Fibroblast of skin of right quadriceps (primary cell): ENCODE measurements around the gene PAX8.
"Not testable (repeated sequence)": the region's sequence is repeated elsewhere in the genome, so short reads cannot be mapped to it uniquely, and the experiment has no call there.

ENCODE experiments used
- DNase-seq: peaks from one replicate; pipeline ENCODE4 v3.0.0-alpha.2; 2013

Gene PAX8

DNA sequence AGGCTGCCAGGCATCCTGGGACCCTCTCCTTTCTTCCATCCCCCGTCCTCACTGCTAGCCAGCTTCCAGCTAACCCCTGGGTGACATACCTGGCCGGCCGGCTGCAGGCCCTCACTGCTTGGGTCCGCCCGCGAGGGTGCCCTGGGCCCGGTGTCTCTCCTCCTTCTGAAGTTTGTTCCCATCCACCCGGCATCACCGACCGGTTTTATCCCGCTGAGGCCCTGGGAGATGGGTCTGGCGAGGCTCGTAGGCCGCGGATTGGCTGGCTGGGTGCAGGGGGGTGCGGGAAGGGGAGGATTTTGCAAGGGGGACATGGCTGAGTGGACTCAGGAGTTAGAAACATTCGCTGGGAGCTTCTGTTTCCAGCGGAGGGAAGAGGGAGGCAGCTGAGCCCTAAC, at the start of gene PAX8:
TSS of gene PAX8 (minus strand) at position 180 of the 398 bp plus-strand sequence. CDS start 527 bp downstream, outside the sequence.
- DNase-seq = no peak

- DNase-seq = no peak
These were observed 49.3 kb upstream of the PAX8 start for GRCh38 chr2:113328043-113328442.

- not testable (repeated sequence) for DNase-seq
These were observed 46.5 kb upstream of the PAX8 start for GRCh38 chr2:113325161-113325731.

GRCh38 chr2:113324684-113325160, 46.0 kb upstream of the PAX8 start:
- DNase-seq = peak; percentile 83

DNA sequence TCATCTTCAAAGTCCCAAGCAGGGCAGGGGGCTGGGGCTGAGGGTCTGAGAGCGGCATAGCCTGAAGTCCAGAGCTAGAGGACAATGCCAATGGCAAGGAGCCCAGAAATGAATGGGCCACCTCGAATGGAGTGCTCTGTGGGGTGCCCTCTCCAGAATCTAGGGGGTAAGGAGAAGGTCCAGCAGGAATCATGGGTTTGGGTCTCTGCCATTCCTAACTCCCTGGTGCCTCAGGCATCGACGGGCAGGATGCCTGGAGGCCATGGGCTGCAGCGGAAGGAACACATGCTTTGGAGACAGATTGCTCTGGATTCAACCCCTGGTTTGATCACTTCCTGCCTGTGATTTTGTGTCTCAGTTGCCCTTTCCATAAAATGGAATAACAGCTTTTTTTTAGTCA, 44.4 kb upstream of the PAX8 start:
- not testable (repeated sequence) for DNase-seq

DNA sequence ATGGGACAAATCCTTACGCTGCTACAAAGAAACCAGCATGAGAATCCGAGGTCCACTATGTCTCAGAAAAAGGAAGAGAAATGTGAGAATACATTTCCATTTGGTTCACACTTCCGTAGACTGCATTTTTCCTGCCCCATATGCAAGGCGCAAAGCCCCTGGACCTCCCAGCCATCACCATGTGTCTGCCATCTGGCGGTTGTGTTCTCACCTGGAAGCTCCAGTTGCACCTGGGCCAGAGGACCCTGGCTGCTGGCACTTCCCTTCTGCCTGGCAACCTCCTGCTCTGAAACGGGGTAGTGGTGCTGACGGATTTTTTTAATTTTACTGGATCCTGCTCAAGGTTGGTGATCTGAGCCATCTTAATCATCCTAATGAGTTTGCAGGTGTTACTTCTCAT, 41.4 kb upstream of the PAX8 start:
- not testable (repeated sequence) for DNase-seq

DNA sequence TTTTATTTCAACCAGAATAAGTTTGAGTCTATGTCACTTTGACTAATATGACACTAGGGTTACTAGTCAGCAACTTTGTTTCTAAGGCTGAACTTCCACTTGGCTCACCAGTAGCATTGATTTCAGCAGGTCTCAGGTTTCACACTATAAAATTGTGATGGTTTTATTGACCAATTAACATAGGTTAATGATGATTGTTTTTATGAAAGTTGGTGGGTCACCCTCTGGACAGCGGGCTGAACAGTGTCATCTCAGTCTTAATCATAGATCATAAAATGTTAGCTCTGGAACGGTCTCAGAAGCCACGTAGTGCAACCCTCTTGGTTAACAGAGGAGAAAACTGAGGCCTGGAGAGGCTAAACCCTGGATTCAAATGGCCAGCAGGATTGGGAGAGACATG, 40.2 kb upstream of the PAX8 start:
- DNase-seq = not testable (repeated sequence)

DNA sequence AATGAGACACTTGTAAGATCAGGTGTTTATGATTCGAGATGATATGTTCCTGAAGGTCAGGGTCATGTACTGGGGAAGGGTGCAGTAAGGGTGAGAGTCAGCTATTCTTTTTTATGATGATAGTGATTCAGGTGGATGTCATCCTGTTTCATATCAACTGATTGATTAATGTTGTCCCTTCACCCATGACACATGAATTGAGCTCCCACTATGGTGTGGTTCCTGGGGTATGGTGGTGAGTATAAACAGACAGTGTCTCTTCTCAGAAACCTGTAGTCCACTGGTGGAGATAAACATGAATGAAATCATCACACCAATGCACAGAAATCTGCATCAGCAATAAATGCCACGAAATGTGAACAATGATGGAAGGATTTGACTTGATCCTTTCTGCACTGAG, 37.4 kb upstream of the PAX8 start:
- no peak for DNase-seq

DNA sequence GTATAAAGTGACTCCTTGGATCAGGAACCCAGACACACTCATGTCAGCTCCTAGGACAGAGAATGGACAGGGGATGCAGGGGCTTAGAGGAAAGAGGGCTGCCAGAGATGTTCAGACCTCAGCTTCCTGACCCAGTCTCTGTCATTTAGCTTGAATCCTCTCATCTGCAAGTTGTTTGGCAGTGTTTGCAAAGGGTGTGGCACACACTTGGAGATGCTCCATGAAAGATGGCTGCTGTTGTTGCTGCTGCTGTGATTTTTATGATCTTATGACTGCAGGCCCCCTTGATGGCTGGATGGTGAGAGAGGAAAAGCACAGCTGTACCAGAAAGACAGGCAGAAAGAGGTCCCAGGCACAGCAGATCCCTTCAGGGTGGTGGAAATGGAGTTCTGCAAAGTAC, 35.9 kb upstream of the PAX8 start:
- DNase-seq = not testable (repeated sequence)

DNA sequence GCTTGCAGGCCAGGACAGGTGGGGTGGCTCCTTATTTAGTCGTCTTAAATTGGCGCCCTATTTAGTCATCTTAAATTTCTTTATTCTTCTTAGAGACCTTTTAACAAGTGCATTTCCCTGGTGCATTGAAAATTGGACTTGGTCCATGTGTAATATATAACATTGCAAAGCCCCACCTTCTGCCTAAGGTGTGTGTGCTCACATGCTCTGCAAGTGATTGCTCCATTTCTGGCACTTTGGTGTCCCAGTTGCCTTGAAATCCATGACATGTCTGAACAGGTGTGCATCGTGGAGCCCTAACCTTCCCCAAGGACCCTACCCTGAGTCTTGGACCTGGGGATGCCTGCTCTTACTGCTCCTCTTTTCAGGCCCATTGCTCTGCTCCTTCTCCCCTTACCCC, 35.5 kb upstream of the PAX8 start:
- not testable (repeated sequence) for DNase-seq

GRCh38 chr2:113311781-113312180, 33.1 kb upstream of the PAX8 start:
- peak; percentile 48 for DNase-seq

GRCh38 chr2:113311191-113311590, 32.5 kb upstream of the PAX8 start:
- not testable (repeated sequence) for DNase-seq

- peak; percentile 22 for DNase-seq
These were observed 31.1 kb upstream of the PAX8 start for GRCh38 chr2:113309655-113310387.

DNA sequence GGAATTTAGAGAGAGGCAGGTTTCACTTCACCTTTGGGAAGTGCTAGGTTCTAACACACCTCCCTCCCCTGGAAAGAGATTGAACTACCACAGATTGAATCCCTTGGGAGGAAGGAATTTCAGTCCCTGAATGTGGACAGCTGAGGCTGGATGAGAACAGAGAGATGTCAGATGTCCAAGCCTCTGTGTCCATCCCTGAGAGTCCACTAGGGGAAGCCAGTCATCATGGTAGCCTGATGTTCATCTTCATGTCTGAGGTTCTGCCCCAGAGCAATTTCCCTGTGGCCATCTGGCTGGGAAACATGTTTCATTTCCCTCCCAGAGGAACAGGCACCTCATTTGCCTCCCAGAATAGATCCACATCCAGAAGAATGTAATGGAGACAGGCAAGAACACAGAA, 30.1 kb upstream of the PAX8 start:
- DNase-seq = not testable (repeated sequence)

GRCh38 chr2:113306207-113306606, 27.5 kb upstream of the PAX8 start:
- DNase-seq = not testable (repeated sequence)

DNA sequence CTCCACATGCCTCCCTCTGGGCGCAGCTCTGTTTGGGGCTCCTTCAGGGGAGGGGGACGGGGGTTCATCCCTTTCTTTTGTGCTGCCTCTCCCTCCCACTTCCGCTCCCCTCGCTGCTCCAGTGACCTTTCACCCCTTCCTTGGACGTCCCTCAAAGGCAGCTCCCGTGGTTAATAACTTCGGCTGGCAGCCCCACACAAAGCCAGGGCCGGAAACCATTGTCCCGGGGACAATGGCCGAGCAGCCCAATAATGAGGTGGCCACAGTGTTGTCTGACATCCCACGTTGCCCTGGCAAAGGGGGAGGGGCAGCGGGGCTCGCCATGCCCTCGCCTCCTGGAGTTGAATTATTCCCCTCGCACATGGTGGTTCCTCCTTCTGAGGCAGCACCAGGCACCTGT, 27.0 kb upstream of the PAX8 start:
- DNase-seq = not testable (repeated sequence)

DNA sequence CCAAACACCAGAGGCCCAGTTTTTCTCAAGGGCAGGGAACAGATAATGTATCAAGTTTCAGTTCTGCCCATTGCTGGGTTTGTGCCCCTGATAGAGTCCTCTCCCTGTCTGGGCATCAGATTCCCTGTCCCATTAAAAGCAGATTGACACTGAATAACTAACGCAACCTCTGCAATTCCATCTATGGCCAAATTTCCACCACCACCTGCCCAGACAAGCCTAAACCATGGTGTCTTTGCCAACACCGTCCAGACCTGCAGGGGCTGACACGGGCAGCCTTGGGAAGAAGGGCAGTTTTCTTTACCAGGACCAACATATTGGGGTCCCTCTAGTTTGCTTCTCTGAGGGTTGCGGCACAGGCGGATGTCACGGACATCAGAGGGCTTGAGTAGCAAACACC, 26.4 kb upstream of the PAX8 start:
- DNase-seq = no peak

GRCh38 chr2:113304702-113305101, 26.0 kb upstream of the PAX8 start:
- no peak for DNase-seq

DNA sequence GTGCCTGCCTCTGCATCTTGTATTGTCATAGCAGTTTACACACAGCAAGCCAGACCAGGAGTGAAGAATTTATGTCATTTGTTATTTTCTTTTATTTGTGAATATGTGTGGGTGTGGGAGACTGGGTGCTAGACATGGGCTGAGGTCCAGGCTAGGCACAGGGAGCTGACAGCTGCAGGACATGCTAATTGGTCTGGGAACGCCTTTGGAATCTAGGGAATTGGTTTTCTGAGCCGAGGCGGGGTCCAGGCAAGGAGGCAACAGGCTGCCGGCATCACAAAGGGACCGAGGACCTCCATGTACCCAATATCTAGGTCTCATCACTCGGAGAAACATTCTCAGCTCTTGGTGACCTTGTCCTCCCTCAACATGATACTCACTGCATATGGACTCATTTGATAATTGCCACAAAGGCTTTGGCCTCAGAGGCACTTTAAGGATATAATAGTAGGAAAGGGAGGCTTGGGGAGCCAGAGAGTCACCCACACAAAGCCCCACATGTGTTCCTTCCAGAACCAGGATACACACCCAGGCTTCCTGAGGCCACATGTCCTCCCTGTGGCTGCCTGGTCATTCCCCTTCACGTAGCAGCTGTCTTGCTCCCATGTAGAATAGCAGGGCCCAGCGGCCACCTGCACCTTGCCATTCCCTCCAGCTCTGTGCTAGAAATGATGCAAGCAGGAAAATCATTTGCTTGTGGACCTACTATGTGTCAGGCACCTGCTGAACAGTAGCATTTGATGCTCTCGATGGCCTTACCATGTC, 23.7 kb upstream of the PAX8 start:
- DNase-seq = not testable (repeated sequence)

- no peak for DNase-seq
These were observed 21.6 kb upstream of the PAX8 start for GRCh38 chr2:113300281-113300680.

DNA sequence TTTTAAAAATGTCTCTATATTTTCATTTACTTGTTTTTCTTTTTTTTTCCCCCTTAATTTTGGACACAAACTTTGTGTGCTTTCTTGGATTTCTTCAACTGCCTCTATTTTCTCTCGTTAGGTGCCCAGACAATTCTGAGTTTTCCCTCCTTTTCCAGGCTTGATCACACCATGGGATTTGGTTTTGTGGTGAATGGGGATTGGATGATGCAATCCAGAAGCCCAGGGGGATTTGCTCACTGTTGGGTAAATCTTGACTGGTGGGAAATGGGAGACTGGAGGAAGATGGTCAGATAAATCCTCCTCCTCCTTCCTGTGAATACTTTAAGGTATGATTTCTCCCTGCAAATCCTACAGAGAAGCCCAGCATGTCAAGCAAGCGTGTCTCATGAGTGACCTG, 19.5 kb upstream of the PAX8 start:
- DNase-seq = no peak

GRCh38 chr2:113297590-113297989, 18.9 kb upstream of the PAX8 start:
- not testable (repeated sequence) for DNase-seq

- no peak for DNase-seq
These were observed 12.5 kb upstream of the PAX8 start for GRCh38 chr2:113291191-113291590.

DNA sequence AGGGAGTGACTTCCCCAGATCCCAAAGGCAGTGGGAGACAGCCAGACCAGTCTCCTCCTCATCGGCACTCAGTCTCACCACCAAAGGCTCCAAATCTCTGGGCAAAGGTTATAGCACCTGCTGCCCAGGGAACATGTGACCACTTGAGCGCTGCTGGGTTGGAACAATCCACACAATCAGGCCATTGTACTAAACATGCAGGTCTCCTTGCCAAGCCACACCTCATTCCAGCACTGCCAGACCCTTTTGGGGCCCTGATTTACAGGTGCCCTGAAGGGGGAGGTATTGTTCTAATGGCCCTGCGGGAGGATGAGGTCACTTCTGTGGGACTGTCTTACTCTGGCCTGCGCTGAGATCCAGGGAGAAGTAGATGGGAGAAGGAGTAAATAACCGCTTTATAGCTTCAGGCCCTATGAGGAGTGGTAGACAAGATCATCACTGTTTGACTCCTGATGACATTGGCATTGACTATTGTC, 10.0 kb upstream of the PAX8 start:
- not testable (repeated sequence) for DNase-seq
